Thoracic aorta (tissue), 2 donors: ENCODE measurements around the gene UBAP2L. TPM values are rescaled to one million over a fixed set of nuclear protein-coding genes. Genes with fewer than 3 reads are reported as not detected.

Experiments
- ATAC-seq: fragments of 150-250 bp; one replicate; pipeline ENCODE4 v1.8.0; 2017; ENCODE audit warnings: low read depth; ENCODE audit not compliant: insufficient number of reproducible peaks, low FRiP score
- DNase-seq: peaks from one replicate; pipeline ENCODE4 v3.0.0-alpha.2; 2020; ENCODE audit warnings: low spot score
- H3K27ac ChIP-seq, 2 donors: fragments of 200-600 bp; sonication (generic); 1 replicate in 1 of 2; 2 replicates in 1 of 2; pipeline ENCODE4 v1.5.1; 2016; ENCODE audit warnings: mild to moderate bottlenecking in 2 of 2, moderate library complexity in 2 of 2
- H3K27me3 ChIP-seq: fragments of 200-600 bp; sonication (generic); replicated peaks from 2 replicates; pipeline ENCODE4 v1.6.0; 2016; ENCODE audit warnings: mild to moderate bottlenecking; ENCODE audit not compliant: insufficient read depth
- H3K36me3 ChIP-seq: fragments of 200-600 bp; sonication (generic); one replicate; pipeline ENCODE4 v1.5.1; 2016
- H3K4me1 ChIP-seq, 2 donors: fragments of 200-600 bp; sonication (generic); 1 replicate in 1 of 2; 2 replicates in 1 of 2; pipeline versions ENCODE4 v1.5.1 to v1.6.0; 2016; ENCODE audit warnings: low read depth in 2 of 2, mild to moderate bottlenecking in 1 of 2; ENCODE audit not compliant: control insufficient read depth in 1 of 2
- H3K4me3 ChIP-seq: fragments of 200-600 bp; sonication (generic); 2 replicates; pipeline ENCODE4 v1.5.1; 2016; ENCODE audit warnings: mild to moderate bottlenecking
- H3K9me3 ChIP-seq: fragments of 200-600 bp; sonication (generic); 2 replicates; pipeline ENCODE4 v1.5.1; 2016
- total RNA-seq, 2 donors: library from RNA; depleted of rRNA; stranded (reverse); fragments of >200 nt; gene quantifications; one replicate each; pipeline versions ENCODE4 v1.1.0 to v1.2.3, GENCODE V29; 2016
- TF ChIP-seq, protein P1 (sequence below): fragments of 200-600 bp; sonication (generic); IDR thresholded peaks from one replicate; pipeline ENCODE4 v1.5.1; 2019; ENCODE audit warnings: antibody characterized with exemption

UBAP2L gene
- total RNA-seq, 2 donors from 2014 or later: 92.1 to 119 TPM

GRCh38 chr1:154237435-154237834, 16.7 kb downstream of the UBAP2L start:
- H3K4me3 ChIP-seq: no peak overlapping the region
- no peak for ATAC-seq
- H3K9me3 ChIP-seq: no peaks in the 10 kb centered on the region
- TF ChIP-seq, protein P1, sequence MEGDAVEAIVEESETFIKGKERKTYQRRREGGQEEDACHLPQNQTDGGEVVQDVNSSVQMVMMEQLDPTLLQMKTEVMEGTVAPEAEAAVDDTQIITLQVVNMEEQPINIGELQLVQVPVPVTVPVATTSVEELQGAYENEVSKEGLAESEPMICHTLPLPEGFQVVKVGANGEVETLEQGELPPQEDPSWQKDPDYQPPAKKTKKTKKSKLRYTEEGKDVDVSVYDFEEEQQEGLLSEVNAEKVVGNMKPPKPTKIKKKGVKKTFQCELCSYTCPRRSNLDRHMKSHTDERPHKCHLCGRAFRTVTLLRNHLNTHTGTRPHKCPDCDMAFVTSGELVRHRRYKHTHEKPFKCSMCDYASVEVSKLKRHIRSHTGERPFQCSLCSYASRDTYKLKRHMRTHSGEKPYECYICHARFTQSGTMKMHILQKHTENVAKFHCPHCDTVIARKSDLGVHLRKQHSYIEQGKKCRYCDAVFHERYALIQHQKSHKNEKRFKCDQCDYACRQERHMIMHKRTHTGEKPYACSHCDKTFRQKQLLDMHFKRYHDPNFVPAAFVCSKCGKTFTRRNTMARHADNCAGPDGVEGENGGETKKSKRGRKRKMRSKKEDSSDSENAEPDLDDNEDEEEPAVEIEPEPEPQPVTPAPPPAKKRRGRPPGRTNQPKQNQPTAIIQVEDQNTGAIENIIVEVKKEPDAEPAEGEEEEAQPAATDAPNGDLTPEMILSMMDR: no peak
- no peaks in the 10 kb centered on the region for H3K4me1 ChIP-seq
- H3K27ac ChIP-seq: no peak overlapping the region
- H3K27me3 ChIP-seq: no peaks in the 10 kb centered on the region
- DNase-seq: no peak
- peaks cover 80% of the 10 kb centered on the region for H3K36me3 ChIP-seq

GRCh38 chr1:154237880-154238506, 17.2 kb downstream of the UBAP2L start:
- ATAC-seq (no peak), DNase-seq (no peak)
- Histone ChIP-seq H3K4me1 (no peaks in the 10 kb centered on the region), H3K27ac (no peak overlapping the region), H3K9me3 (no peaks in the 10 kb centered on the region), H3K27me3 (no peaks in the 10 kb centered on the region), H3K4me3 (no peak overlapping the region), H3K36me3 (peaks cover 78% of the 10 kb centered on the region)
- TF ChIP-seq, protein P1: no peak

DNA sequence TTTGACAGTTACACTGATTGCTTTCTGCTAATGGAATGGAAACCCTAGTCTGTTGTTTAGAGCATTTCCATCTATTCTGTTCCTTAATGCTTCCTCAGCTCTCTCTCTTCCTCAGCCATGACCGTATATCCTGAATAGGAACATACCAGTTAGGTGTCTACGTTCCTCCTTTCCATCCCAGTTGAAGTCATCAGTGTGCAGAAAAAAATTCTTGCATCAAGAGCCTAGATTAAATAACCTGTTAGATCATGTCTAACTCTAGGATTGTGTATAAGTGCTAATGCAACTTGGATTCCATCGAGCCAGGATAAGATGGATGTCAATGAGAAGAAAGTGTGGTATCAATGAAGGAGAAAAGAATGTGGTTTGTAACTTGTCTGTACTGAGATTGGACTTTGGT, 18.7 kb downstream of the UBAP2L start:
- Histone ChIP-seq H3K36me3 (peaks cover 80% of the 10 kb centered on the region), H3K27me3 (no peaks in the 10 kb centered on the region), H3K4me3 (no peak overlapping the region), H3K4me1 (no peaks in the 10 kb centered on the region), H3K27ac (no peak overlapping the region), H3K9me3 (no peaks in the 10 kb centered on the region)
- DNase-seq: no peak
- no peak for ATAC-seq
- TF ChIP-seq, protein P1: no peak

DNA sequence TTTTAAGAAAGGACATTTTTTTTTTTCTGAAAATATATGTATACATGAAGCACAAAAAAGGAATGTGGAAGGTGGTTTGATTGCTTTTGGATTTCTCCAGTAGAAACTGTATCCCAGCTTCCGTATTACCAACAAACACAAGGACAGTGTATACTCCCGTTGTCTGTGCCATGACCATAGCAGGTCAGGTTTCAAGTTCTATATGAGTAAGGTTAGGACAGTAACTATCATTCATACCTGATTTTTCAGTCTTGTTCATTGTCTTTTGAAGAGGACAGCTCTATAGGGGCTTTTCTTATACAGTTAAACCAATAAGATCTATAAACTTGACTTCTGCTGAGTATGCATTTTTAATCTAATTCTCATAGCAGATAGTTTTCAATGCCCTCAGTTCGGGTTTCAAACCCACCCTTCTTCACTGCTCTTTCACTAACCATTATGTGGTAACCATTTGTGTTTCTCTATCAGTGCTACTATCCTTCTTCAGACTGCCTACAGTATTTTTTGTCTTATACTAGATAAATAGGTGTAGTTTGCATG, 19.6 kb downstream of the UBAP2L start:
- Histone ChIP-seq H3K4me1 (no peaks in the 10 kb centered on the region), H3K4me3 (no peak overlapping the region), H3K36me3 (peaks cover 80% of the 10 kb centered on the region), H3K9me3 (no peaks in the 10 kb centered on the region), H3K27ac (no peak overlapping the region), H3K27me3 (no peaks in the 10 kb centered on the region)
- TF ChIP-seq, protein P1: no peak
- DNase-seq: no peak
- ATAC-seq: no peak

GRCh38 chr1:154241703-154242351, 21.1 kb downstream of the UBAP2L start:
- no peaks in the 10 kb centered on the region for H3K27me3 ChIP-seq
- no peaks in the 10 kb centered on the region for H3K4me1 ChIP-seq
- peaks cover 79% of the 10 kb centered on the region for H3K36me3 ChIP-seq
- ATAC-seq (no peak), DNase-seq (no peak)
- H3K9me3 ChIP-seq: no peaks in the 10 kb centered on the region
- H3K4me3 ChIP-seq: no peak overlapping the region
- TF ChIP-seq, protein P1: no peak
- H3K27ac ChIP-seq: no peak overlapping the region
